Measurements from ENCODE around the gene PRDM1.

Gene PRDM1

DNA sequence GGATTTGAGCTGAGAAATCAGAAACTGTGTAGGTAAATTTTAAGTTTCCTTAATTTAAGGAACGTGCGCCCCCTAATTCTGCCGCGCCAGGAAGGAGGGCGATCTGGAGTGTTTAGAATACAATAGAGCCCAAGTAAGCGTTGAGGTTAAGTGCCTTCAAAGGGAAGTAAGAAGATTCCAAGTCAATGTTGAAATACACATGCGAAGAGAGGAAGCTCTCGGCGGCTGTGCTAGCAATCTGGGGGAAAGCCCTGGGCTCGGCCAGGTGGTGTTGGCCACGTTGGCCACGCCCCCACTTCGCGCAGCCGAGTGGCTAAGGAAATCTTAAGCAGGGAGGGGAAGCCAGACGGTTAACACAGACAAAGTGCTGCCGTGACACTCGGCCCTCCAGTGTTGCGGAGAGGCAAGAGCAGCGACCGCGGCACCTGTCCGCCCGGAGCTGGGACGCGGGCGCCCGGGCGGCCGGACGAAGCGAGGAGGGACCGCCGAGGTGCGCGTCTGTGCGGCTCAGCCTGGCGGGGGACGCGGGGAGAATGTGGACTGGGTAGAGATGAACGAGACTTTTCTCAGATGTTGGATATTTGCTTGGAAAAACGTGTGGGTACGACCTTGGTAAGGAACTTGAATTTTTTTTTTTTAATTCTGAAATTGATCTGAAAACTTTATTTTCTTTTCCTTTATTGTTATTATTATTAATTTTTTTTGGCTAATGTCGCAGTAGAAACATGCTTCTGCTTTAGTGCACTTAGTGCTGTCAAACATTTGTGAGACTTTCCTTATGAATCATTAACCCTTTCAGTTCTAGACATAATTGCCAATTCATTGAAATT, at the start of gene PRDM1:
Gene PRDM1, plus strand, starts transcription at position 353 of the 830 bp plus-strand sequence. Its CDS starts 218 bp downstream, at position 571.
- DNase-seq = peak; percentile 90 to 95

DNA sequence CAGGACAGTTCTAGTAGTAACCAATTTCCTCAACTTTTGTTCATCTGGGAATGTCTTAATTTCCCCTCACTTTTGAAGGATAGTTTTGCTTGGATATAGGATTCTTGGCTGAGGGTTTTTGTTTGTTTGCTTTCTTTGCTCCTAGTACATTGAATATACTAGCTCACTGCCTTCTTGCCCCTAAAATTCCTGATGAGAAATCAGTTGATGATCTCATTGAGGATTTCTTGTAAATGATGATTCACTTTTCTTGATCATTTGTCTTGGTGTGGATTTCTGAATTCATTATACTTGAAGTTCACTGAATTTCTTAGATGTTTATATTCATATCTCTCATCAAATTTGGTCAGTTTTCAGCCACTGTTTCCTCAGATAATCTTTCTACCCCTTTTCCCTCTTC, 49.1 kb upstream of the PRDM1 start:
- peak; percentile 37 to 38 for DNase-seq

DNA sequence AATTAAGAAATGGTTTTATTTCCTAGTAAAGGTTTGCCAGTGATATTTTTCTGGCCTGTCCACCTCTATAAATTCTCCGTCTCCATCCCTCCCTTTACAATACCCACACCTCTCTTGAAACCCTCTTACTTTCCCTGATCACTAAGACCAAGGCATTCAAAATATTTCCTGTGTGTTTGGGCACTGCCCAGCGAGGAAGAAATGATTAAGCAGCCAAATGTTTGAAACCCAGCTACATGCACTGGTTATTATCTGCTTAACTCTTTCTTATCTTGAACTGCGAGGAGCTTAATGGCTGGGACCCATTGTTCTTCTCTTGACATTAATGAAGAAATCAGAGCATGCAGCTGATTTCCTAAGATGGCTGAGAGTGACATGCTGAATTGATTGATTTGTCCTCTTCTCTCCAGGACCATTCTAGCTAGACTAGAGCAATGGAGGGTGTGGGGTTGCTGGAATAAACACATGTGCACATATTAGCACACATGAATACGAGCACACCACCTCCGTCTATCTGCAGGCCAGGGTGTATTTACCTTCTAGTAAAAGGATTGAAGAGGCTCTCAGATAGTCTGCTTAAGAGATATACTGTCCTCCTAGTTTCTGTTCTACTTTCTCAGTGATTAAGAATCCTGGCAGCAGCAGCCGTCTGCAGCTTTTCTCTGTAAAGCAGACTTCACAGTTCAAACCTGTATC, 46.1 kb upstream of the PRDM1 start:
- DNase-seq = no peak

DNA sequence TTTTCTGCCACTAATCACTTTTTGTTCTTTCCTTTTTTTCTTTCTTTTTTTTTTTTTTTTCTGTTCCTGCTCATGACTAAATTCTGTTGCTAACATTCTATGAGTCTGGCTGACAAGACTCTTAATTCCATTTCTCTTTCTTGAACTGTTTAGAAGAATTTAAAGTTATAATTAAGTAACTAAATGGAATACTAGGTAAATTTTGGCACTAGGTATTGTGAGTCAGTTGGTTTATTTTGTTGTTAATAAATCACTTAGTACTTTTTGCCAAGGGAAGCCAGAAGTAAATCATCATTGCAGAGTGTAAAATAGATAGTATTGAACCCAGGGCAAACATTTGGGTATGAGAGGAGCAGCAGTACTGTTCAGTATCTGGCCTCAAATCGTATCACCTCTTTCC, 42.0 kb upstream of the PRDM1 start:
- no peak for DNase-seq

DNA sequence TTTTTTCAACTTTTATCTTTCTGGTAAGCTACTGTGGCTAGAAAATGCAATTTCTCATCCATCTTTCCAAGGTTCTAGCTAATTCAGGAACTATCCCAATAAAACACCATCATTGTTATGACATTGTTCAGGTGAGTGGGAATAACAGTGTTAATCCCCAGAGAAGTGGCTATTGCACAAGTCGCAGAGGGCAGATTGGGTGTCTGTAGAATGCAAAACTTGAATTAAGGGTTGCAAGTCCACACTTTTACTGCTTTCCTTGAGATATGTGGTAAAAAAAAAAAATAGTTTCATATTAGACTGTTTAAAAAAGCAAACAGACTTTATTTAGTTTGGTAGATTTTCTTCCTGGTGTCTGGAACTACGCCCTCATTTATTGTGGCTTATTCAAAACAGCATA, 41.1 kb upstream of the PRDM1 start:
- DNase-seq = no peak

DNA sequence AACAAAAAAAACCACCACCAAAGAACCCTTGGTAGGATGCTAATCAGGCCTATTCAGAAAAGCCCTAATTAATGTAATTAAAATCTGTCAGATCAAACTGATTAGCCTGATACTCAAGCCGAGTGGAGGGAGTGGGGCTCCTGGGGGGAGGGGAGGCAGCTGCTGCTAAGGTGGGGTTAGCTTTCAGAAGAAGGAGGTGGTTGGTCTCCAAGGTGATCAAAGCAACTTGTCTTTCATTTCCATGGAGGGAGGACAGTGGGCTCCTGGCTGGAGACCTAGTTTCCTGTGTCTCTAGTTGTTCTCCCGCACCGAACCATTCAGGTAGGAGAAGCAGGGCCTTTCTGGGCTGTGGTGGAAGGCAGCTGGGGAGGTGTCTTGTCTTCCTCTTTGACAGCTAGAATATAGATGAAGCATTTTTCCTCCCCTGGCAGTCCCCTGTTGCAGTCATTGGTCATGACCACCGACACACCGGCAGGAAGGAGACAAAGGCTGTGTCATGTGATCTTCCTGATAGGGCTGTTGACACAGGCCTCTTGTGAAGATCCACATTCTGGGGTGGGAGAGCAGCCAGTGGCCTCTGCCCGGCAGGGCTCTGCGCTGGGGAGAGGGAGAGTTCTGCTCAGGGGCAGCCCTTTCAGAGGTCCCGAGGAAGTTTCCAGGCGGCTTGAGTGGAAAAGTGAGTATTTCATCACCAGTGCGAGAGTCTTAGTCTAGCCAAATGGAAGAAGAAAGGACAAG, 39.9 kb upstream of the PRDM1 start:
- no peak for DNase-seq

DNA sequence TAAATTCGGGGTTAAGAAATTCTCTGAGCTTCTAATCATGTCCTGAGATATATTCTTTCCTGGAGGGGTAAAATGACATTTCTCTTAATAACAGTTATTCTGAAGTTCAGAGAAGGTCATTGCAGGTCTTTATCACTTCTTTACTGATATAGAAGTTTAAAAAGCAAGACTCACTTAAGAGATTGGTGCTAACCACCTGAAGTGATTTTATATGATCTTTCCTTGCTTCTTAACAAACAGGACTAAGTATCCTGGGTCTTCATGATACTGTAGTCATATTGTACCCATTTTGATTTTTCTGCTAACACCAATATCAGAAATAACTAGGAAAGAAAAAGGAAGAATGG, 39.3 kb upstream of the PRDM1 start:
- DNase-seq = no peak

DNA sequence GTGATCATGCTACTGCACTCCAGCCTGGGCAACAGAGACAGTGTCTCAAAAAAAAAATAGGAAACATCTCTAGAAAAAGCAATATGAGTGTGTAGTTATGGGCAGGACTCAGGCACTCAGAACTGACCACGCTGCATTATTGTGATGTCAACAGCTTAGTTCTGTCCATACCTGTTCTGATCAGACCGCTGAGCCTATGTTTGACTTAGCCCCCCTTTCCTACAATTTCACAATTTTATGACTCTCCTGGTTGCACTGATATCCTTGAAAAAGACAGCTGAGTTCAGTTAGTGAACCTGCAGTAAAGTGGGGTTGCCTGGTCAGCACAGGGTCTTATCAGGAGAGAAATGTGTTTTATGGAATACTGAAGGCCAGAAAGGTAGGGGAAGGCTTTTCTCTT, 37.8 kb upstream of the PRDM1 start:
- no peak for DNase-seq

DNA sequence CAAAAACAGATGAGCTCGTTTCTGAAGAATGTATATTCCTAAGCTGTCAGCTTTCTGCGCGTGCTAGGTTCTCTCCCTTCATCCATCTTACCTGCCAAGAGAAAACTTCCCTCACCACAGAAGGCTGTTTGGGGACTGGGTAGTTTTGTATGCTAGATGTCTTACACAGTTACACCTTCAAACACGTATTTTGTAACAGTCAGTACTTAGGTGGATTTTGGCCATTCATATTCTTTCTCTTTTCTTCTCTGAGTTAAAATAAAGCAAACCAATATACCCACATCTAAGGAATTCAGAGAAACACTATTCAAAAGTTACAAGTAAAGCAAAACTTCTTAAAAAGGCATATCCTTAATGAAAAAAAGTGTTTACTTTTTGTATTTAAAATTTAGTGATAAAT, 35.6 kb upstream of the PRDM1 start:
- DNase-seq = no peak

DNA sequence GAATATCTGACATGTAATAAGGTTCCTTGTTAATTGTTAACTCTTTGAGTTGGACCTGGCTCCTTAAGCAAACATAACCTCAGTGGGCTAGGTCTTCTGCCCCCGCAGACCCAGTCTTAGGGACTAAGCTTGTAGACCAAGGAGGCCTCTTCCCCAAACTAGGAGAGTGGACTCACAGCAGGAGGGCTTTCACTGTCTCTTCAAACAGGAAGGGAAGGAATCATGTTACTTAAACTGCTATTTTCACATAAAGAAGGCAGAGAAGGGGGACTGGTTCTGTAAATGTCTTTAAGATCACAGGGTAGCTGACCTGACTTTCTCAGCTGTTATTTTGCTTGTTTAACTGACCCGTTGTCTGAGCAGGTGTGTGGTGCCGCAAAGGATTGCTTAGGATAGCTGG, 34.9 kb upstream of the PRDM1 start:
- no peak for DNase-seq

DNA sequence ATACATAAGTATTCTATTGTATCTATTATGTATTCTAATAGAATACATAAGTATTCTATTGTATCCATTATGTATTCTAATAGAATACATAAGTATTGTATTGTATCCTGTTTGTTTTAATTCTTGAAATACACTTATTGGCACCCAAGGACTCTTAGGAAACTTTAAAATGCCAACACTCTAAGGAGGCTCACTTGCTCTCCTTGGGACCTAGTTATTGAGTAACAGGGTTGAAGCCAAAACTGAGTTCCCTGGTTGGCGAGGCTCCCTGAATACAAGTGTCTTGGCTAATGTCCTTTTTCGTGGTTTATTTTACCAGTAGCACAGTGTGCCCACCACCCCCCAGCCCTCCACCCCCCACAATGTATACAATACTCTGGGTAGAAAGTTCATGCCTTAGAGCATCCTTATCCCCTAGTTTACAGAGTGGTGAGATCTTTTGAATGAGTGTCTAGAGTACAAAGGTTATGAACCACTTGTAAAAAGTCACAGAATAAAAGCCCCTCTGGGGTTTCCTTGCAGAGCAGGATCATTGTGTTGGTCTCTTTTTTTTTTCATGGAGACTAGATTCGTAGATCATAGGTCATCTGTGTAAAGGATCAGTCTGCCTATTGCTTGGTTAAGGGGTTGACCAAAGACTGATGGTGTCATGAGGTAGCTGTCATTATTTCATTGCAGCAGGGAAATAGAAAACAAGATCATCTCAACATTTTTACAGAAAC, 32.5 kb upstream of the PRDM1 start:
- no peak for DNase-seq

DNA sequence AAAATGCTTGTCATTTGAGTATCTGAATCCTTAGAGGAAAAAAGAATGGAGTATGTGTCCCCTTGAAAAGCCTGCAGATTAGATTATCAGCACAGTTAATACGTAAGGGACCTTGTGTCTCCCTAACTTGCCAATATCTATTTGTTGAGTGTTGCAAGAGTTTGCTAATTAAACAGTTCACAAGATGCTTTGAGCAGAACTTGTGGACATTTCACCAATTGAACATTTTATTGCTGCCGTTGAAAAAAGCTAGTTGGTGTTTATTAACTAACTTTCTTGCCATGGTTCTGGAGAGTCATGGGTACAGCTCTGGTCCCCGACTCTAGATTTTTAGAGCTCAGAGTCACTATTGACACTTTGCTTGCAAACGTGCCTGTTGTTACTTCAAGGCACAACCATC, 30.6 kb upstream of the PRDM1 start:
- no peak for DNase-seq

DNA sequence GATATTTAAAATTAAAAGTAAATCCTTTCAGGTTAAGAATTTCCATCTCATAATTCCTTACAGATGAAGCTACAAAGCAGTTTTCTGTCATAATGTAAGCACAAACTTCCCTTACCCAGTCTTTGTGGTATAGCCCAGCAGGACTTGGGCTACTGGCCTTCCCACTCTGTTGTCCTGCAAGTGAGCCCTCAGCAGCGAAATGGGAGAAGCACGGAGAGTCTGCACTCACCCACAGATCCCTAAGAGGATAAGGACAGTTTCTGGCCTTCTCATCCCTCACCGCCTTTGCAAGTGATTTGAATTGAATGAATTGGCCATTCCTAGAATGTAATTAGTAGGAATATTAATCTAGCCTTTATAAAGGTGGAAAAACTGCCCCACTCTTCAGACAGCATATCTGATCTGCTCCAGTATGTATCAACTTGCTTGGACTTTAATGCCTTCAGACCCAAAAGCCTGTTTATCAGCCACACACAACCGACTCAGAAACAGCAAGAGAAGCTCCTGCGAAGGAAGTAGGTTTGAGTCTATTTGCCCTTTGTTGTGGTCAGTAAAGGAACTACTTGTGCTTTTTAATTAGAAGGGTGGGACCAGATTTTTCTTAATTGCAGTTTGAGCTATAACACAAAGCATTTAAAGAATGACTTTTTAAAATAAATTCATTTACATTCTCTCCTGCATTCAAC, 29.9 kb upstream of the PRDM1 start:
- no peak for DNase-seq

DNA sequence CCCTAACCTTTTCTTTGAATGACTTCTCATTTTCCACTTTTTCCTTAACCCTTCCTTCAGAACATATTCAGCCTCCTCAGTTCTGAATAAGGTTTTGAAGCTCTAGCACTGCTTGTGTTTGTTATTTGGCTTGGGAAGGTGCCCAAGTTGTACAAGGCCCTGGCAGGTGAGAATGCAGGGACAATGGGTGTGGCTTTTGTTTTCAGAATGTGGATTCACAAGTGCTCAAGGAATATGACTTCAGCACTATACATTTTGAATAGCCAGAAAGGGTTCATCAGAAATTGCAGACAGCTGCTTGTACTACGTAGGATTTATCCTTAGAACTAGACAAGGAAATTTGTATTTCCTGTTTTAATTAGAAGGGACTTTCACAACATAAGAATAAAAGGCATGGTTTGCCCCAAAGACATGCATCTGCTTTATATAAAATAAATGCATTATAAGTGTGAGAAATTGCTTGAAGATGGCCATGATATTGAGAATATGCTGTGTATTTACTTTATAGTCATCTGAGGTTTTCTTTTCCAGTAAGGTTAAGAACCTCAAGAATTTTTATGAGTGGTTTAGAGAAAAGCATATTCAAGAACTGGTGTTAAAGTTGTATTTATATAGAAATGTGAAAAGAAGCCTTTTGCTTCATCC, 29.3 kb upstream of the PRDM1 start:
- DNase-seq = no peak

DNA sequence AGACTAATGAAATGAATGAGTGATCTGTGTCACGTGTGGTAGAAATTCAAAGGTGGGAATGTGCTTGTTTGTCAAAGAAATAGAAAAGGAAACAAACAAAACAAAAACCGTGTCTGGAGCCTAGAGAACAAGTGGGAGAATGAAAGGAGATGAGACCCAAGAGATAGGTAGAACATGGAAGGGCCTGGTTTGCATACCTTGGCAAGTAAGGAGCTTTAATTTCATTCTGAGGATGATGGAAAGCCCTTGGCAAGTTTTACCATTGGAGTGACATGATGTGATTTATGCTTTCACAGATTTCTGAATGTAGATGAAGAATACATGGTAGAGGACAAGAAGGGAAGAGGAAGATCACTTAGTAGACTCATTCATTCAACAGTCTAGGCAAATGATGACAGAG, 26.8 kb upstream of the PRDM1 start:
- DNase-seq = no peak

DNA sequence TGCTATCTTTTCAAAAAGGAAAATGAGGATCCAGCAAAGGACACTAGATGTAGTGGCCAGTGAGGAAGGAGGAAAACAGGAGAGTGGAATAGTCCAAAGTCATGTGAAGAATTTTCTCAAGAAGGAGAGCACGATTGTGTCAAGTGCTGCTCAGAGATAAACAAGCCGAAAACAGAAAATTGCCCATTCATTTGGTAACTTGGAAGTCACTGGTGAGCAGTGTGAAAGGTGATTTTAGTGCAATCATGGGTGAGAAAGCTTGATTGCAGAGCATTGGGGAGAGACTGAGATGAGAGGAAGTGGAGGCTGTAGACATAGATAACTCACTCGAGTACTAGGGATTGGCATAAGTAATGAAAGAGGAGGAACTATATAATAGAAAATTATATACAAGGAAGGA, 26.0 kb upstream of the PRDM1 start:
- DNase-seq = no peak

DNA sequence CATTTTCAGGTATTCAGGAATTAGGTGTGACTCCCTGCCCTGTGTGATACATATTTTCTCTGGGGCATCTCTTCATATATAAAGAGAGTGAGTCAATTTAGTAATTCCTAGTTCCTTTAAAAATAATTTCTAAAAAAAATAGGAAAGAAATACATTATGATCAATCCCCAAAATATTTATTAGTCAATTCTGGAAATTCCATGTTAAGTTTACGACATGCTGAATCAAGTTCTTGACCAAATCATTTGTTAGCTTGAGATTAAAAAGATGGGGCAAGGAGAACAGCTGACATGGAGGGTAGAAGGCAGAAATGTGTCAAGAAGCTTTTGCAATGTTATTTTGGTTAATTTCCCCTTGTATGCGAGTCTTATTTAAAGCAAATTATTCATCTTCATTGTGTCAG, 22.7 kb upstream of the PRDM1 start:
- peak; percentile 60 to 72 for DNase-seq

DNA sequence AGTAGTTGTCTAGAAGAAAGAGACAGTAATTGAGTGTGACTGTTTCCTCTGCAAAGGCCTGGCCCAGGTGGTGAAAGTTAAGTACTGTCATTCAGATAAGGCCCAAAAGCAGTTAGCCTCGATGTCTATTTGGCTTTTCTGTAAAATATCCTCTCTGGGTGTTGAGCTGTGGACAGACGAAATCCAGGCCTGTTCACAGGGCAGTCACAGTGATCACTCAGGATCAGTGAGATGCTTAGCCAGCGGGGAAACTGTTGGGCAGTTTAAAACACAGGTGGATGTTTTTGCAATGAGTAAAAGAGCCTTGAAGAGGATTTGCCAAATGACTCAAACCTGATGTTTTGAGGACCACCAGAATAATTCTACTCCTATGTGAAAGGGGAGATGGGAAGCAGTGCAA, 22.0 kb upstream of the PRDM1 start:
- DNase-seq = no peak

DNA sequence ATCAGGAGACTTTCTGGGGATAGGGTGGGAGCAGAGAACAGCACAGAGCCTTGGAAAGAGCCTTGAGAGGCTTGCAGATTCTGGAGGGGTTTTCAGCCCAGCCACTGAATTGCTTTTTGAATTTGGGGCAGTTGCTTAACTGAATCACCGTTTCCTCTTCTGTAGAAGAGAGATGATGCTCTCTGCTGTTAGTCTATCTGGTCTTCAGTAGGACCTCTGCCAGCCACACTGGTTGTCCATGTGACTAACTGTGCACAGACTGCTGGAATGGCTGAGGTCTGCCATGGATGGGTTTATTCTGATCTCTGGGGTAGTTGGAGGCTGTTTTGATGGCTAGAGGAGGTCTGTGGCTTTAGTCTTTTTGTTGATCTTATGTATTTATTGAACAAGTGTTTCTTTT, 21.4 kb upstream of the PRDM1 start:
- DNase-seq = no peak

DNA sequence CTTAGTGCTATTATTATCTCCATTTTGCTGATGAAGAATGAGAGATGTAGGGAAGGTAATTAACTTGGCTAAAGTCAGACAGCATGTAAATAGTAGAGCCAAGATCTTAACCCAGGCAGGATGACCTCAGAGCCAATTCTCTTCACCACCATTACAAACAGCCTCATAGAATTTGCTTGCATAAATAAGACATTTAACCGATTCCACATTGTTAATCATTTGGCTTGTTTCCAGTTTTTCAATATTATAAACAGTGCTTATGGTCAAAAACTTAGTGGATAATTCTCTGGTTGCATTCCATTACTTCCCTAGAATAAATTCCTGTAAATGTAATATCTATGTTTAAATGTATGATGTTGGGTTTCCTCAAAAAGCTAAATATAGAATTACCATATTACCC, 19.1 kb upstream of the PRDM1 start:
- no peak for DNase-seq

DNA sequence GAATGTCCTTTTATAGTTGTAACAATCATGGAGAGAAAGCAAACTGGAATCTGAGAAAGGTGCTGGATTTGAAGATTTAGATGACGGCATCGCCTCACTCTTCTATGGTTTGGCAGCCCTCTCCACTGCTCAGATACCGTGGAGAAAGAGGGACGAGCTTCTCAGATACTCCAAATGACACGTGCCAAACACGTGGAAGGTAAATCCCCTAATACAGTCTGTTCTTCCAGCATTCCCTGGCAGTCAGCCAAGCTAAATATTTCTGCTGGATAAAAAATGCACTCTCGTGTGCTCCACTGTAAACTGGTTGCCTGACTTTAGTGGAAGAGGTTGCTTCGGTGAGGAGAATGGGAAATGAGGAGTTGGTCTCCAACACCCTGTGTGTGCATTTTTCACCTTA, 16.7 kb upstream of the PRDM1 start:
- DNase-seq = no peak

DNA sequence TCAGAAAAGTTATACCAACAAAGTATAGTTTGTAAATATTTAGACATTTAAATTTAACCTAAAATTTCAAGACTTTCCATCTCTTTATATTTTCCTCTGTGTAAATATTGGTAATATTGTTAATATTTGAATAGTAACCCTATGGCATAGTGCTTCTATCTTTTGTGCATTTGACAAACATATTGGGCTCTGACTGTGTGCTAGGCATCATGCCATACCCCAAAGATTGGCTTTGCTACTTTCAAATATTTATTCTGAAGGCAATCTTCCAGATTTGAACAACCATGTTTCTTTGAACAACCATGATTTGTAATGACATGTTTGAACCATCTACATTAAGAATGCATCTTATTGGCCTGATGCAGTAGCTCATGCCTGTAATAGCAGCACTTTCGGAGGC, 15.5 kb upstream of the PRDM1 start:
- no peak for DNase-seq

Data from inflammatory macrophage treated with lipopolysaccharide for 1 hour (primary cell).